Body of pancreas (tissue), 4 donors: ENCODE results near the gene SCAPER.
"Not testable (repeated sequence)": the region's sequence is repeated elsewhere in the genome, so short reads cannot be mapped to it uniquely, and the experiment has no call there.

Source experiments
- CTCF ChIP-seq, 7 experiments: fragments of 450-650 bp in 4 of 7; fragments of 200-600 bp in 3 of 7; sonication (generic) in 3 of 7; IDR thresholded peaks; one replicate each; pipeline ENCODE4 v1.5.1; 2016 to 2019; ENCODE audit warnings: antibody characterized with exemption in 7 of 7
- POLR2A ChIP-seq, 3 donors: fragments of 450-650 bp; IDR thresholded peaks; one replicate each; pipeline ENCODE4 v1.6.1; 2016; ENCODE audit warnings: antibody characterized with exemption in 3 of 3, mild to moderate bottlenecking in 2 of 3

- not testable (repeated sequence) for TF ChIP-seq CTCF, POLR2A (IDR thresholded peaks at IDR 0.05)
These were observed 32.1 kb downstream of the SCAPER start for GRCh38 chr15:76873066-76873465.
